CD14-positive monocyte (primary cell): ENCODE data around the gene KCNH1. TPM values are rescaled to one million over a fixed set of nuclear protein-coding genes. Genes with fewer than 3 reads are reported as not detected.

Experiments
- DNase-seq, 3 donors: peaks; one replicate each; pipeline ENCODE4 v3.0.0-alpha.2; 2011 to 2022
- H2AFZ ChIP-seq: 2 replicates; pipeline ENCODE4 v1.6.0; 2012; ENCODE audit warnings: mild to moderate bottlenecking, low read depth, low read length, inconsistent platforms; ENCODE audit not compliant: insufficient read depth, poor library complexity, severe bottlenecking
- H3K27ac ChIP-seq, 2 donors: 1 replicate in 1 of 2; 2 replicates in 1 of 2; pipeline ENCODE4 v1.5.1; 2012 to 2013; ENCODE audit warnings: low read length in 2 of 2, control low read depth in 1 of 2, inconsistent platforms in 1 of 2, low read depth in 1 of 2, mild to moderate bottlenecking in 1 of 2
- H3K27me3 ChIP-seq, 2 donors: one replicate each; pipeline versions ENCODE4 v1.6.0 to v1.6.1; 2011 to 2013; ENCODE audit warnings: low read length in 2 of 2; ENCODE audit not compliant: control insufficient read depth in 2 of 2, insufficient read depth in 2 of 2
- H3K36me3 ChIP-seq, 2 donors: replicated peaks in 1 of 2; 1 replicate in 1 of 2; 2 replicates in 1 of 2; pipeline versions ENCODE4 v1.5.1 to v1.6.1; 2012 to 2013; ENCODE audit warnings: low read length in 2 of 2, control low read depth in 1 of 2, inconsistent platforms in 1 of 2, mild to moderate bottlenecking in 1 of 2; ENCODE audit not compliant: insufficient read depth in 2 of 2, control insufficient read depth in 1 of 2
- H3K4me1 ChIP-seq, 2 donors: 1 replicate in 1 of 2; 2 replicates in 1 of 2; pipeline versions ENCODE4 v1.5.1 to v1.6.1; 2012 to 2013; ENCODE audit warnings: low read length in 2 of 2, control low read depth in 1 of 2, inconsistent platforms in 1 of 2, mild to moderate bottlenecking in 1 of 2, moderate library complexity in 1 of 2; ENCODE audit not compliant: insufficient read depth in 2 of 2, control insufficient read depth in 1 of 2
- H3K4me2 ChIP-seq: replicated peaks from 2 replicates; pipeline ENCODE3; 2012; ENCODE audit warnings: low read length, moderate library complexity, mild to moderate bottlenecking; ENCODE audit not compliant: poor library complexity, severe bottlenecking; ENCODE audit errors: extremely low read depth
- H3K4me3 ChIP-seq, 3 experiments: fragments of 200-600 bp in 1 of 3; sonication (generic) in 1 of 3; replicated peaks in 1 of 3; 1 replicate in 2 of 3; 2 replicates in 1 of 3; pipeline ENCODE4 v1.5.1; 2011 to 2013; ENCODE audit warnings: low read length in 3 of 3, mild to moderate bottlenecking in 3 of 3, control low read depth in 2 of 3, low read depth in 2 of 3, inconsistent platforms in 1 of 3, moderate library complexity in 1 of 3
- H3K79me2 ChIP-seq: 2 replicates; pipeline ENCODE4 v1.6.0; 2012; ENCODE audit warnings: mild to moderate bottlenecking, control low read depth, inconsistent platforms, low read length, moderate library complexity; ENCODE audit not compliant: insufficient read depth
- H3K9ac ChIP-seq: 2 replicates; pipeline ENCODE4 v1.6.0; 2017; ENCODE audit warnings: low read length, mild to moderate bottlenecking; ENCODE audit not compliant: insufficient read depth, poor library complexity, severe bottlenecking
- H3K9me3 ChIP-seq, 2 donors: replicated peaks in 1 of 2; 1 replicate in 1 of 2; 2 replicates in 1 of 2; pipeline versions ENCODE4 v1.5.1 to v1.6.1; 2012 to 2013; ENCODE audit warnings: low read length in 2 of 2, control low read depth in 1 of 2; ENCODE audit not compliant: control insufficient read depth in 1 of 2, insufficient read depth in 1 of 2
- H4K20me1 ChIP-seq: 2 replicates; pipeline ENCODE4 v1.6.0; 2012; ENCODE audit warnings: mild to moderate bottlenecking, low read length, control low read depth, moderate library complexity; ENCODE audit not compliant: insufficient read depth
- H3K27ac Mint-ChIP-seq, 7 donors: one replicate each; pipeline ENCODE4 v1.8.0; 2020; ENCODE audit warnings: mild to moderate bottlenecking in 7 of 7, mixed read lengths in 7 of 7, moderate library complexity in 6 of 7, inconsistent platforms in 2 of 7
- H3K27me3 Mint-ChIP-seq, 3 donors: one replicate each; pipeline ENCODE4 v1.8.0; 2021 to 2022; ENCODE audit warnings: low read depth in 3 of 3, mild to moderate bottlenecking in 3 of 3, mixed read lengths in 3 of 3, moderate library complexity in 3 of 3, inconsistent platforms in 1 of 3
- H3K36me3 Mint-ChIP-seq, 2 donors: one replicate each; pipeline ENCODE4 v1.8.0; 2020; ENCODE audit warnings: mixed read lengths in 2 of 2, inconsistent platforms in 1 of 2, mild to moderate bottlenecking in 1 of 2
- H3K4me1 Mint-ChIP-seq: one replicate; pipeline ENCODE4 v1.8.0; 2020; ENCODE audit warnings: mild to moderate bottlenecking, mixed read lengths
- H3K4me3 Mint-ChIP-seq, 2 donors: one replicate each; pipeline ENCODE4 v1.8.0; 2020; ENCODE audit warnings: mild to moderate bottlenecking in 2 of 2, mixed read lengths in 2 of 2, moderate library complexity in 1 of 2
- H3K9me3 Mint-ChIP-seq, 7 donors: one replicate each; pipeline ENCODE4 v1.8.0; 2020 to 2022; ENCODE audit warnings: mixed read lengths in 7 of 7, mild to moderate bottlenecking in 6 of 7, moderate library complexity in 6 of 7, inconsistent platforms in 2 of 7
- CTCF ChIP-seq: fragments of 200-600 bp; IDR thresholded peaks from one replicate; pipeline ENCODE4 v1.8.0; 2022; ENCODE audit warnings: antibody characterized with exemption, mild to moderate bottlenecking
- WGBS: methylation state at CpG from one replicate; pipeline ENCODE4 v1.1.5; 2013; ENCODE audit warnings: missing lambda C conversion rate; ENCODE audit not compliant: insufficient coverage; 5-methylcytosine and 5-hydroxymethylcytosine counted together
- intact Hi-C, 2 donors: fragments of 100-400 bp; cut with micrococcal nuclease; formaldehyde crosslinking; loops; one replicate each; pipeline versions ENCODE4 v1.15.0 to v1.15.1; 2023
- polyA plus RNA-seq, 3 donors: library from polyadenylated mRNA; depleted of rRNA in 1 of 3; unstranded in 2 of 3; stranded (reverse) in 1 of 3; fragments of 300-500 nt in 2 of 3; fragments of >200 nt in 1 of 3; fragmentation: Illumina TruSeq in 2 of 3; gene quantifications; 1 replicate in 2 of 3; 2 replicates in 1 of 3; pipeline ENCODE4 v1.2.3, GENCODE V29; 2012 to 2021

The KCNH1 gene
- polyA plus RNA-seq, 3 donors = not detected

- Mint-ChIP-seq H3K27ac (no peak overlapping the region), H3K27me3 (peaks cover 1 to 7% (median 5%) of the 10 kb centered on the region in 3 donors), H3K4me1 (no peaks in the 10 kb centered on the region), H3K4me3 (no peak overlapping the region), H3K9me3 (peaks cover 15 to 34% (median 17%) of the 10 kb centered on the region in 7 donors), H3K36me3 (no peaks in the 10 kb centered on the region)
- H3K4me2 ChIP-seq = no peak overlapping the region
- TF ChIP-seq CTCF = no peak
- no peak for DNase-seq
- no peaks in the 10 kb centered on the region for H4K20me1 ChIP-seq
- no peak overlapping the region for H3K9ac ChIP-seq
- peaks cover 10 to 19% of the 10 kb centered on the region in 2 donors for H3K9me3 ChIP-seq
- no peak overlapping the region for H2AFZ ChIP-seq
- 100% methylated on average over 1 of the region's 1 CpG for WGBS
- intact Hi-C loops = no loop called here
- H3K4me1 ChIP-seq = no peaks in the 10 kb centered on the region
- H3K4me3 ChIP-seq = no peak overlapping the region
- H3K27ac ChIP-seq = no peak overlapping the region
- no peaks in the 10 kb centered on the region for H3K27me3 ChIP-seq
- no peaks in the 10 kb centered on the region for H3K79me2 ChIP-seq
- H3K36me3 ChIP-seq = no peaks in the 10 kb centered on the region
Observed at GRCh38 chr1:211158866-211159265, 24.9 kb upstream of the KCNH1 start.

DNA sequence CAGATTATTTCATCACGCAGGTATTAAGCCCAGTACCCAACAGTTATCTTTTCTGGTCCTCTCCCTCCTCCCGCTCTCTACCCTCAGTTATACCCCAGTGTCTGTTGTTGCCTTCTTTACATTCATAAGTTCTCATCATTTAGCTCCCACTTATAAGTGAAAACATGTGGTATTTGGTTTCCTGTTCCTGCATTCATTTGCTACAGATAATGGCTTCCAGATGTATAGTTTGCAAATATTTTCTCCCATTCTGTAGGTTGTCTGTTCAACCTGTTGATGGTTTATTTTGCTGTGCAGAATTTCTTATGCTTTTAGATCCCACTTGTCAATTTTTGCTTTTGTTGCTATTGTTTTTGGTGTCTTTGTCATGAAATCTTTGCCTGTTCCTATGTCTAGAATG is 21.1 kb upstream of the KCNH1 start:
- no peak overlapping the region for H3K4me3 ChIP-seq
- H3K27ac Mint-ChIP-seq = no peak overlapping the region

More for the DNA sequence above, 21.1 kb upstream of the KCNH1 start:
- Histone ChIP-seq H3K9ac (no peak overlapping the region), H3K79me2 (no peaks in the 10 kb centered on the region), H2AFZ (no peak overlapping the region), H3K9me3 (no peaks in the 10 kb centered on the region), H3K27ac (no peak overlapping the region), H3K4me1 (no peaks in the 10 kb centered on the region), H3K36me3 (no peaks in the 10 kb centered on the region), H4K20me1 (no peaks in the 10 kb centered on the region), H3K4me2 (no peak overlapping the region), H3K27me3 (no peaks in the 10 kb centered on the region)
- no peaks in the 10 kb centered on the region for H3K36me3 Mint-ChIP-seq
- H3K27me3 Mint-ChIP-seq = peaks cover 5 to 8% (median 5%) of the 10 kb centered on the region in 3 donors
- no CpG with 5 or more reads among the region's 2 CpGs for WGBS
- H3K4me3 Mint-ChIP-seq = no peak overlapping the region
- no peaks in the 10 kb centered on the region for H3K4me1 Mint-ChIP-seq
- peaks cover 8 to 24% (median 12%) of the 10 kb centered on the region in 7 donors for H3K9me3 Mint-ChIP-seq
- no peak for DNase-seq
- intact Hi-C loops = no loop called here
- no peak for TF ChIP-seq CTCF
